HepG2 (cell line): ENCODE measurements around the gene HDGFL3.

ENCODE experiments used
- EP300 ChIP-seq, 3 experiments: sonication (generic) in 1 of 3; formaldehyde crosslinking in 1 of 3; IDR thresholded peaks; 2 replicates each; pipeline versions ENCODE4 v1.5.1 to v1.6.1; 2011 to 2020; ENCODE audit warnings: low read depth in 2 of 3, low read length in 2 of 3, borderline replicate concordance in 1 of 3, improper control_type of control experiment in 1 of 3, mild to moderate bottlenecking in 1 of 3, missing genetic modification reagents in 1 of 3, moderate library complexity in 1 of 3
- GABPA ChIP-seq, 2 experiments: IDR thresholded peaks; 2 replicates each; pipeline ENCODE4 v1.6.1; 2011 to 2016; ENCODE audit warnings: low read depth in 2 of 2, low read length in 1 of 2, missing biosample characterization in 1 of 2, missing genetic modification characterization in 1 of 2
- TIGD3 ChIP-seq: sonication (generic); formaldehyde crosslinking; IDR thresholded peaks from 2 replicates; pipeline ENCODE4 v1.5.1; 2020; ENCODE audit warnings: mild to moderate bottlenecking, missing genetic modification reagents, borderline replicate concordance
- TF ChIP-seq, protein P1 (sequence below): sonication (generic); formaldehyde crosslinking; conservative IDR thresholded peaks from 2 replicates; pipeline ENCODE4 v1.4.0; 2020; ENCODE audit warnings: missing genetic modification reagents
- TF ChIP-seq, protein P2 (sequence below): sonication (generic); formaldehyde crosslinking; IDR thresholded peaks from 2 replicates; pipeline ENCODE4 v1.4.0; 2020; ENCODE audit warnings: mild to moderate bottlenecking, missing genetic modification reagents, borderline replicate concordance
- TF ChIP-seq, protein P3 (sequence below): sonication (generic); formaldehyde crosslinking; IDR thresholded peaks from 2 replicates; pipeline ENCODE4 v1.4.0; 2020; ENCODE audit warnings: missing genetic modification reagents

- TF ChIP-seq GABPA (IDR thresholded peaks at IDR 0.05; ENCODE audit: low read depth, low read length) (no peak), GABPA (CRISPR knock-in tag; IDR thresholded peaks at IDR 0.05; ENCODE audit: low read depth) (no peak), EP300 (IDR thresholded peaks at IDR 0.05; ENCODE audit: low read depth in 2 of 2, low read length in 2 of 2) (no peak), EP300 (CRISPR knock-in tag; IDR thresholded peaks at IDR 0.05; ENCODE audit: borderline replicate concordance) (no peak), TIGD3 (CRISPR knock-in tag) (no peak)
- TF ChIP-seq, protein P1, sequence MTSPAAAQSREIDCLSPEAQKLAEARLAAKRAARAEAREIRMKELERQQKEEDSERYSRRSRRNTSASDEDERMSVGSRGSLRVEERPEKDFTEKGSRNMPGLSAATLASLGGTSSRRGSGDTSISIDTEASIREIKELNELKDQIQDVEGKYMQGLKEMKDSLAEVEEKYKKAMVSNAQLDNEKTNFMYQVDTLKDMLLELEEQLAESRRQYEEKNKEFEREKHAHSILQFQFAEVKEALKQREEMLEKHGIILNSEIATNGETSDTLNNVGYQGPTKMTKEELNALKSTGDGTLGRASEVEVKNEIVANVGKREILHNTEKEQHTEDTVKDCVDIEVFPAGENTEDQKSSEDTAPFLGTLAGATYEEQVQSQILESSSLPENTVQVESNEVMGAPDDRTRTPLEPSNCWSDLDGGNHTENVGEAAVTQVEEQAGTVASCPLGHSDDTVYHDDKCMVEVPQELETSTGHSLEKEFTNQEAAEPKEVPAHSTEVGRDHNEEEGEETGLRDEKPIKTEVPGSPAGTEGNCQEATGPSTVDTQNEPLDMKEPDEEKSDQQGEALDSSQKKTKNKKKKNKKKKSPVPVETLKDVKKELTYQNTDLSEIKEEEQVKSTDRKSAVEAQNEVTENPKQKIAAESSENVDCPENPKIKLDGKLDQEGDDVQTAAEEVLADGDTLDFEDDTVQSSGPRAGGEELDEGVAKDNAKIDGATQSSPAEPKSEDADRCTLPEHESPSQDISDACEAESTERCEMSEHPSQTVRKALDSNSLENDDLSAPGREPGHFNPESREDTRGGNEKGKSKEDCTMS (CRISPR knock-in tag), result no peak
- TF ChIP-seq, protein P2, sequence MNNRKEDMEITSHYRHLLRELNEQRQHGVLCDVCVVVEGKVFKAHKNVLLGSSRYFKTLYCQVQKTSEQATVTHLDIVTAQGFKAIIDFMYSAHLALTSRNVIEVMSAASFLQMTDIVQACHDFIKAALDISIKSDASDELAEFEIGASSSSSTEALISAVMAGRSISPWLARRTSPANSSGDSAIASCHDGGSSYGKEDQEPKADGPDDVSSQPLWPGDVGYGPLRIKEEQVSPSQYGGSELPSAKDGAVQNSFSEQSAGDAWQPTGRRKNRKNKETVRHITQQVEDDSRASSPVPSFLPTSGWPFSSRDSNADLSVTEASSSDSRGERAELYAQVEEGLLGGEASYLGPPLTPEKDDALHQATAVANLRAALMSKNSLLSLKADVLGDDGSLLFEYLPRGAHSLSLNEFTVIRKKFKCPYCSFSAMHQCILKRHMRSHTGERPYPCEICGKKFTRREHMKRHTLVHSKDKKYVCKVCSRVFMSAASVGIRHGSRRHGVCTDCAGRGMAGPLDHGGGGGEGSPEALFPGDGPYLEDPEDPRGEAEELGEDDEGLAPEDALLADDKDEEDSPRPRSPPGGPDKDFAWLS, result no peak
- TF ChIP-seq, protein P3, sequence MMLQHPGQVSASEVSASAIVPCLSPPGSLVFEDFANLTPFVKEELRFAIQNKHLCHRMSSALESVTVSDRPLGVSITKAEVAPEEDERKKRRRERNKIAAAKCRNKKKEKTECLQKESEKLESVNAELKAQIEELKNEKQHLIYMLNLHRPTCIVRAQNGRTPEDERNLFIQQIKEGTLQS (CRISPR knock-in tag), result no peak
These were observed 32.7 kb downstream of the HDGFL3 start for GRCh38 chr15:83174891-83175290.
